HepG2 (cell line): Measurements from ENCODE around the gene DALRD3. TPM values are rescaled to one million over a fixed set of nuclear protein-coding genes. Genes with fewer than 3 reads are reported as not detected.

ENCODE experiments used
- E2F1 ChIP-seq: sonication (generic); formaldehyde crosslinking; IDR thresholded peaks from 2 replicates; pipeline ENCODE4 v1.5.0; 2020; ENCODE audit warnings: missing genetic modification reagents
- FIP1L1 ChIP-seq: fragments of 200-400 bp; formaldehyde crosslinking; IDR thresholded peaks from 2 replicates; pipeline ENCODE4 v1.6.1; 2018; ENCODE audit warnings: low read depth, mild to moderate bottlenecking, low read length, moderate library complexity, borderline replicate concordance; ENCODE audit not compliant: insufficient read depth
- HNRNPH1 ChIP-seq: fragments of 200-400 bp; formaldehyde crosslinking; optimal IDR thresholded peaks from 2 replicates; pipeline ENCODE3; 2017; ENCODE audit warnings: mild to moderate bottlenecking, low read depth, low read length
- HOXA5 ChIP-seq: sonication (generic); formaldehyde crosslinking; IDR thresholded peaks from 2 replicates; pipeline ENCODE4 v1.4.0; 2020; ENCODE audit warnings: missing genetic modification reagents
- JUNB ChIP-seq: sonication (generic); formaldehyde crosslinking; IDR thresholded peaks from 2 replicates; pipeline ENCODE4 v1.8.0; 2022; ENCODE audit warnings: missing genetic modification reagents, mild to moderate bottlenecking, borderline replicate concordance
- KDM1A ChIP-seq: IDR thresholded peaks from 2 replicates; pipeline ENCODE4 v1.6.1; 2016; ENCODE audit warnings: missing compliant biosample characterization
- NFYC ChIP-seq: IDR thresholded peaks from 2 replicates; pipeline ENCODE4 v1.6.1; 2016; ENCODE audit warnings: missing genetic modification reagents, missing compliant biosample characterization
- NR2C2 ChIP-seq: sonication (generic); formaldehyde crosslinking; IDR thresholded peaks from 2 replicates; pipeline ENCODE4 v1.4.0; 2020; ENCODE audit warnings: missing genetic modification reagents, mild to moderate bottlenecking, moderate library complexity, borderline replicate concordance
- PHF21A ChIP-seq: sonication (generic); formaldehyde crosslinking; IDR thresholded peaks from 2 replicates; pipeline ENCODE4 v1.5.0; 2020; ENCODE audit warnings: mild to moderate bottlenecking, missing genetic modification reagents
- SNAPC4 ChIP-seq: sonication (generic); formaldehyde crosslinking; IDR thresholded peaks from 2 replicates; pipeline ENCODE4 v1.4.0; 2020; ENCODE audit warnings: mild to moderate bottlenecking, missing genetic modification reagents
- TFAP4 ChIP-seq: sonication (generic); IDR thresholded peaks from 2 replicates; pipeline ENCODE4 v1.6.1; 2016; ENCODE audit warnings: low read depth, borderline replicate concordance
- ZFAT ChIP-seq: sonication (generic); formaldehyde crosslinking; conservative IDR thresholded peaks from 2 replicates; pipeline ENCODE4 v1.8.1; 2023; ENCODE audit warnings: missing genetic modification reagents, inconsistent platforms
- ZKSCAN1 ChIP-seq: fragments of 150-350 bp; IDR thresholded peaks from 2 replicates; pipeline ENCODE4 v1.6.1; 2014; ENCODE audit warnings: low read length
- ZNF558 ChIP-seq: sonication (generic); formaldehyde crosslinking; IDR thresholded peaks from 2 replicates; pipeline ENCODE4 v1.9.0; 2022; ENCODE audit warnings: mild to moderate bottlenecking, missing genetic modification reagents, borderline replicate concordance
- ZNF7 ChIP-seq: IDR thresholded peaks from 2 replicates; pipeline ENCODE4 v1.6.1; 2016; ENCODE audit warnings: missing biosample characterization, missing genetic modification reagents
- polyA plus RNA-seq, 8 experiments: library from polyadenylated mRNA; depleted of rRNA in 3 of 8; stranded (reverse) in 7 of 8; unstranded in 1 of 8; fragments of >200 nt; fragmentation: Illumina TruSeq in 4 of 8; extraction: Trizol in 4 of 8; gene quantifications; 2 replicates each; pipeline versions ENCODE4 v1.2.1 to v1.2.3, GENCODE V29; 2011 to 2016; ENCODE audit warnings: low read depth in 4 of 8, missing spikeins in 1 of 8, mixed read lengths in 1 of 8; ENCODE audit not compliant: insufficient read depth in 1 of 8
- total RNA-seq, 5 experiments: library from RNA; depleted of rRNA; stranded (reverse); fragments of >200 nt; fragmentation: Illumina TruSeq; extraction: Trizol; gene quantifications; 2 replicates each; pipeline ENCODE4 v1.2.3, GENCODE V29; 2016; ENCODE audit warnings: low read depth in 1 of 5
- TF ChIP-seq, protein P1 (sequence below): IDR thresholded peaks from 2 replicates; pipeline ENCODE4 v1.6.1; 2012; ENCODE audit warnings: inconsistent platforms

DALRD3 gene
- total and polyA plus RNA-seq, 2 of the 13 experiments (the other 11 are each of a cell fraction or from before 2014, with no cell fraction given) = 19.9 to 36.5 TPM

DNA sequence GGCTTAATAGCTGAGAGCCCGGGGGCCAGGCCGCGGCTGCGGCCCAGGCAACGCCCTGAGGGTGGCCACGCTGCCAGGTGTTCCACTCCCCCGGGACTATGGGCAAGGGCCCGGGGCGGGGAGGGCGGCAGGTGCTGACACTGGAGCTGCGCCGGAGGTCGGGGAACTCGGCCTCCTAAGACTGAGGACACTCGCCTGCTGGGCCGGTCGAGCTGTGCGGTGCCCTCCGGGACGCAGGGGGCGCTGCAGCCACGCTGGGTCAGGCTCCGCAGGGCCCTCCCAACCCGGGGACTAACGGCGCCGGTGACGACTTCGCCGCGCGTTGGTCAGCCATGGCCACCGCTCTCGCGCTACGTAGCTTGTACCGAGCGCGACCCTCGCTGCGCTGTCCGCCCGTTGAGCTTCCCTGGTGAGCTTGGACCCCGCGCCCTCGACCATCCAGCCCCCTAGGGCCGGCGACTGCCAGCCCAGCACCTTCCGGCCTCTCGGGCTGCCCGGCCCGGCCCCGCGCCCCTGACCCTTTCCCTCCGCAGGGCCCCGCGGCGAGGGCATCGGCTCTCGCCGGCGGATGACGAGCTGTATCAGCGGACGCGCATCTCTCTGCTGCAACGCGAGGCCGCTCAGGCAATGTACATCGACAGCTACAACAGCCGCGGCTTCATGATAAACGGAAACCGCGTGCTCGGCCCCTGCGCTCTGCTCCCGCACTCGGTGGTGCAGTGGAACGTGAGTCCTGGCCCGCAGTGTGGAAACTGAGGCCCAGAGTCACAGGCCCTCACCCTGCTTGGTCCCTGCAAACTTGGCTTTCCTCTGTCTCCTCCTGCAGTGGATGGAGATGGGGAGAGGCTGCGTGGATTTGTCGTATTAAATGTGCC lies 3.7 kb upstream of the DALRD3 start, which contains the start of gene NDUFAF3 (continued):
- TF ChIP-seq SNAPC4 (CRISPR knock-in tag) (no peak), ZKSCAN1 (no peak), TFAP4 (peak; percentile 47; the same call in 1 of the 2 replicates), PHF21A (CRISPR knock-in tag) (peak; percentile 75; the same call in 1 of the 2 replicates), HOXA5 (no peak; the same call in 1 of the 2 replicates), HNRNPH1 (no peak), NFYC (CRISPR knock-in tag) (peak; percentile 37; the same call in 1 of the 2 replicates), ZFAT (CRISPR knock-in tag) (no peak), ZNF558 (CRISPR knock-in tag) (no peak; the same call in 1 of the 2 replicates), FIP1L1 (no peak), JUNB (no peak), KDM1A (CRISPR knock-in tag) (no peak), E2F1 (CRISPR knock-in tag) (peak; percentile 83; the same call in 1 of the 2 replicates), ZNF7 (CRISPR knock-in tag) (no peak), NR2C2 (CRISPR knock-in tag) (peak; percentile 69; the same call in 1 of the 2 replicates)
- TF ChIP-seq, protein P1, sequence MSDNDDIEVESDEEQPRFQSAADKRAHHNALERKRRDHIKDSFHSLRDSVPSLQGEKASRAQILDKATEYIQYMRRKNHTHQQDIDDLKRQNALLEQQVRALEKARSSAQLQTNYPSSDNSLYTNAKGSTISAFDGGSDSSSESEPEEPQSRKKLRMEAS = peak; percentile 85
